Measurements from ENCODE around the gene DUSP22.
"Not testable (repeated sequence)": the region's sequence is repeated elsewhere in the genome, so short reads cannot be mapped to it uniquely, and the experiment has no call there.

The DUSP22 gene

GRCh38 chr6:285902-286301 is 6.4 kb upstream of the DUSP22 start:
- not testable (repeated sequence) for H3K36me3 Mint-ChIP-seq (ENCODE audit: low read depth); H3K27me3 Mint-ChIP-seq; H3K9me3 Mint-ChIP-seq; H3K4me3 Mint-ChIP-seq
- Mint-ChIP-seq H3K4me1 (ENCODE audit: low read depth) (peaks cover 80% of the 10 kb centered on the region), H3K27ac (peak overlapping the region; percentile 49)

- peaks cover 87% of the 10 kb centered on the region for H3K4me1 Mint-ChIP-seq (ENCODE audit: low read depth)
- H3K27me3 Mint-ChIP-seq, result no peaks in the 10 kb centered on the region
- H3K36me3 Mint-ChIP-seq (ENCODE audit: low read depth), result peaks cover 6% of the 10 kb centered on the region
- no peaks in the 10 kb centered on the region for H3K9me3 Mint-ChIP-seq
- peak overlapping the region; percentile 82 for H3K27ac Mint-ChIP-seq
- H3K4me3 Mint-ChIP-seq, result peak overlapping the region; percentile 49
These were observed 5.4 kb upstream of the DUSP22 start for GRCh38 chr6:286681-287488.

- Mint-ChIP-seq H3K36me3 (ENCODE audit: low read depth) (peaks cover 6% of the 10 kb centered on the region), H3K9me3 (no peaks in the 10 kb centered on the region), H3K4me3 (no peak overlapping the region), H3K27ac (peak overlapping the region; percentile 82), H3K4me1 (ENCODE audit: low read depth) (peaks cover 87% of the 10 kb centered on the region), H3K27me3 (no peaks in the 10 kb centered on the region)
These were observed 4.8 kb upstream of the DUSP22 start for GRCh38 chr6:287489-287860.

- H3K4me1 Mint-ChIP-seq (ENCODE audit: low read depth), result peaks cover 82% of the 10 kb centered on the region
- no peak overlapping the region for H3K4me3 Mint-ChIP-seq
These were observed 3.4 kb upstream of the DUSP22 start for GRCh38 chr6:288866-289265.

GRCh38 chr6:290111-290922 is 2.0 kb upstream of the DUSP22 start:
- Mint-ChIP-seq H3K27ac (peak overlapping the region; percentile 78), H3K36me3 (ENCODE audit: low read depth) (no peaks in the 10 kb centered on the region), H3K9me3 (no peaks in the 10 kb centered on the region), H3K4me3 (peak overlapping the region; percentile 40), H3K27me3 (no peaks in the 10 kb centered on the region), H3K4me1 (ENCODE audit: low read depth) (peaks cover 69% of the 10 kb centered on the region)

More at GRCh38 chr6:288866-289265, 3.4 kb upstream of the DUSP22 start:
- H3K27me3 Mint-ChIP-seq, result no peaks in the 10 kb centered on the region
- H3K27ac Mint-ChIP-seq, result no peak overlapping the region
- H3K9me3 Mint-ChIP-seq, result no peaks in the 10 kb centered on the region
- H3K36me3 Mint-ChIP-seq (ENCODE audit: low read depth), result no peaks in the 10 kb centered on the region

GRCh38 chr6:291204-291696 is 1.0 kb upstream of the DUSP22 start:
- Mint-ChIP-seq H3K4me1 (ENCODE audit: low read depth) (peaks cover 60% of the 10 kb centered on the region), H3K9me3 (no peaks in the 10 kb centered on the region), H3K36me3 (ENCODE audit: low read depth) (no peaks in the 10 kb centered on the region), H3K27ac (peak overlapping the region; percentile 89), H3K4me3 (peak overlapping the region; percentile 75), H3K27me3 (no peaks in the 10 kb centered on the region)

- H3K4me1 Mint-ChIP-seq (ENCODE audit: low read depth), result peaks cover 46% of the 10 kb centered on the region
- no peaks in the 10 kb centered on the region for H3K9me3 Mint-ChIP-seq
- peak overlapping the region; percentile 96 for H3K27ac Mint-ChIP-seq
- H3K4me3 Mint-ChIP-seq, result peak overlapping the region; percentile 95
- no peaks in the 10 kb centered on the region for H3K36me3 Mint-ChIP-seq (ENCODE audit: low read depth)
- no peaks in the 10 kb centered on the region for H3K27me3 Mint-ChIP-seq
These were observed 362 bp downstream of the DUSP22 start for GRCh38 chr6:292506-293192.

- Mint-ChIP-seq H3K27me3 (no peaks in the 10 kb centered on the region), H3K36me3 (ENCODE audit: low read depth) (no peaks in the 10 kb centered on the region), H3K4me1 (ENCODE audit: low read depth) (peaks cover 38% of the 10 kb centered on the region), H3K27ac (peak overlapping the region; percentile 96), H3K4me3 (peak overlapping the region; percentile 95), H3K9me3 (no peaks in the 10 kb centered on the region)
These were observed 1.2 kb downstream of the DUSP22 start for GRCh38 chr6:293193-294174.

GRCh38 chr6:294656-295565 is 2.6 kb downstream of the DUSP22 start:
- Mint-ChIP-seq H3K9me3 (no peaks in the 10 kb centered on the region), H3K4me1 (ENCODE audit: low read depth) (peaks cover 24% of the 10 kb centered on the region), H3K4me3 (peak overlapping the region; percentile 51), H3K36me3 (ENCODE audit: low read depth) (no peaks in the 10 kb centered on the region), H3K27me3 (no peaks in the 10 kb centered on the region), H3K27ac (peak overlapping the region; percentile 69)

GRCh38 chr6:296151-297122 is 4.2 kb downstream of the DUSP22 start:
- Mint-ChIP-seq H3K4me1 (ENCODE audit: low read depth) (peaks cover 9% of the 10 kb centered on the region), H3K27ac (peak overlapping the region; percentile 75), H3K4me3 (peak overlapping the region; percentile 55), H3K27me3 (no peaks in the 10 kb centered on the region), H3K36me3 (ENCODE audit: low read depth) (no peaks in the 10 kb centered on the region), H3K9me3 (no peaks in the 10 kb centered on the region)

GRCh38 chr6:297571-298232 is 5.4 kb downstream of the DUSP22 start:
- H3K4me3 Mint-ChIP-seq, result no peak overlapping the region
- no peaks in the 10 kb centered on the region for H3K27me3 Mint-ChIP-seq
- no peaks in the 10 kb centered on the region for H3K36me3 Mint-ChIP-seq (ENCODE audit: low read depth)
- peaks cover 7% of the 10 kb centered on the region for H3K4me1 Mint-ChIP-seq (ENCODE audit: low read depth)
- H3K27ac Mint-ChIP-seq, result peak overlapping the region; percentile 75
- H3K9me3 Mint-ChIP-seq, result no peaks in the 10 kb centered on the region

Measured in stimulated activated naive CD8-positive, alpha-beta T cell treated with anti-CD3 and anti-CD28 coated beads, Interleukin-15, Interleukin-2, amounts not matched to agents 100 ng/mL and 50 ng/mL, for 24 hours (primary cell).